Fibroblast of skin of left biceps (primary cell): ENCODE data around the gene CHCHD5.
"Not testable (repeated sequence)": the region's sequence is repeated elsewhere in the genome, so short reads cannot be mapped to it uniquely, and the experiment has no call there.

ENCODE experiments used
- DNase-seq, 2 experiments: peaks; one replicate each; pipeline ENCODE4 v3.0.0-alpha.2; 2013; ENCODE audit warnings: low read depth in 2 of 2

CHCHD5 gene

DNA sequence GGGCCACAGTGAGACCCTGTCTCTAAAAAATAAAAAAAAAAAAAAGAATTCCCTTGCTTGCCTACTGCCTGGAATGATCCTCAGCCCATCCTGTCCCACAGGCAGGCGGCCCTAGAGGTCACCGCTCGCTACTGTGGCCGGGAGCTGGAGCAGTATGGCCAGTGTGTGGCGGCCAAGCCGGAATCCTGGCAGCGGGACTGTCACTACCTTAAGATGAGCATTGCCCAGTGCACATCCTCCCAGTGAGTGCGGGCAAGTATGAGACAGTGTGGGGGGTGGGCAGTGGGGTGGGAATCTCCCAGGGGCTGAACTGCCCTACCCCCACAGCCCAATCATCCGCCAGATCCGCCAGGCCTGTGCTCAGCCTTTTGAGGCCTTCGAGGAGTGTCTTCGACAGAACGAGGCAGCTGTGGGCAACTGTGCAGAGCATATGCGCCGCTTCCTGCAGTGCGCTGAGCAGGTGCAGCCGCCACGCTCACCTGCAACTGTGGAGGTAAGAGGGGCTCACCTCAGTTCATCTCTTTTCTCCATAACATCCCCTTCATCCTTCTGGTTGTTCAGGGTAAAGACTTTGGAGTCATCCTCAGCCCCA, 1.6 kb downstream of the CHCHD5 start:
- DNase-seq, result no peak

DNA sequence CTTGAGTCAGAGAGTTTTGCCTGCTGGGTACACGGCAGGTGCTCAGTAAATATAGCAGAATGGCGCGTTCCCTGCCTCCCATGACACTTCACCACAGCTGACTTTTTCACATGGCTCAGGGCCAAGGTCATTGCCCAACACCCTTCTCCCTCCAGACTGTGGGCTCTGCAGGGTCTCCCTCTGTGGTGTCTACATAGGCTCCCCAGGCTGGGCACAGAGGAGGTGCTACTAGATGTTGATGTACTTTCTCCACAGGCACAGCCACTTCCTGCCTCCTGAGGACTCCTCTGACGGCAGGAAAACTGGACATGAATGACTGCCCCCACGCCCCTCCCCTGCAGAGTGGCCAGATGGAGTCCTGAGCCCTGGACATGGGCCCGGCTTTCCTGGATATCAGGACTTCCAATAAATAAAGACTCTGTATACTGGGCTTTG, 4.2 kb downstream of the CHCHD5 start:
- DNase-seq, result no peak

DNA sequence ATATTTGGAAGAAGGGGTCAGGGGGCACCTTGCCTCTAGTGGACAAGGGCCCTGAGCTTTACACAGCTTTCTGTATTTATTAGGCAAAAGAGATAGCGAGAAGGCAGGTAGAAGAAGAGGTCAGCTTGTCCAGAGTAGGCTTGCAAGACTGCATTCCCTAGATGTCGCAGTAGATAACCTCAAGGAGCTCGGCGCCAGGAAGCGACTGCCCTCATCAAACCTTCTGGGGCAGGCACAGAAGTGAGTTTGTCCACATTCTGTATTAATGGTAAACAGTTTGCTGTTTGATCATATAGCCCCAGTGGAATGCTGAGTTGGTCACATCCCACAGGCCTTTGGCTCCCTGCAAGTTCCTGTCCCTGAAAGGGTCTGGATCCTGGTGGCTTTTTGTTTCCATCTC, 7.0 kb downstream of the CHCHD5 start:
- no peak for DNase-seq

DNA sequence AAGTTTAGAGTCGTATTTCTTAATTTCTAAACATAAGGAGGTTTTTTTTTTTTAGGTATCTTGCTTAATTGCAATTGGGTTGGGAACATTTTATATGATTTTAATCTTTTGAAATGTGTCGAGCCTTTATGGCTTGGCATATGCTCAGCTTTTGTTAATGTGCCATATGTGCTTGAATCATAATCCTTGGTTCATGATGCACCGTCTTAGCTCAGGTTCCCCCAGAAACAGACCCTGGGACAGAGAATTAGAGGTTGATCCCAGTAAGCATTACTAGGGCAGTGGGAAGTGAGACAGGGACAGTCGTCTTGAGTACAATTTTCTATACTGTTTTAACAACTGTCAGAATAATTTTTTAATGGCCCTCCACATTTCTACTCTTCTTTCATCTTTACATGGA, 9.3 kb downstream of the CHCHD5 start:
- DNase-seq, result no peak

DNA sequence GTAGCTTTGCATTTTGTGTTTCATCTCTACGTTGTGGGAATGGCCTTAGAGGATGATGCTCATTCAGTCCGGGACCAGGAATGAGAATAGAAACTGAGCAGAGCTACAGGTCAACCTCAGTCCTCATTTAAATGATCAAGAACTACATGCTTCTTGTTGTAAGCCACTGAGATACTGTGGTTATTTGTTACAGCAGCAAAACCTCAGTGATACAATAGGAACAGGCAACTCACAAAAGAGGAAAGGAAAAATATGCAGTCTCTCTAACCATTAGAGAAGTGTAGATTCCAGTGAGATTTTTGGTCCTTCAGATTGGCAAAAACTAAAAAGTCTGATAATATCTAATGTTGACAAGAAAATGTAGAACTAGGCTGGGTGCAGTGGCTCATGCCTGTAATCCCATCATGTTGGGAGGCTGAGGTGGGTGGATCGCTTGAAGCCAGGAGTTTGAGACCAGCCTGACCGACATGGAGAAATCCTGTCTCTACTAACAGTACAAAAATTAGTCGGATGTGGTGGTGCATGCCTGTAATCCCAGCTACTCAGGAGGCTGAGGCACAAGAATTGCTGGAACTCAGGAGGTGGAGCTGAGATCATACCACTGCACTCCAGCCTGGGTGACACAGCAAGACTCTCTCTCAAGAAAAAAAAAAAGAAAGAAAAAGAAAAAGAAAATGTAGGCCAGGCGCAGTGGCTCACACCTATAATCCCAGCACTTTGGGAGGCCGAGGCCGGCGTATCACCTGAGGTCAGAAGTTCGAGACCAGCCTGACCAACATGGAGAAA, 13.3 kb downstream of the CHCHD5 start:
- no peak for DNase-seq

DNA sequence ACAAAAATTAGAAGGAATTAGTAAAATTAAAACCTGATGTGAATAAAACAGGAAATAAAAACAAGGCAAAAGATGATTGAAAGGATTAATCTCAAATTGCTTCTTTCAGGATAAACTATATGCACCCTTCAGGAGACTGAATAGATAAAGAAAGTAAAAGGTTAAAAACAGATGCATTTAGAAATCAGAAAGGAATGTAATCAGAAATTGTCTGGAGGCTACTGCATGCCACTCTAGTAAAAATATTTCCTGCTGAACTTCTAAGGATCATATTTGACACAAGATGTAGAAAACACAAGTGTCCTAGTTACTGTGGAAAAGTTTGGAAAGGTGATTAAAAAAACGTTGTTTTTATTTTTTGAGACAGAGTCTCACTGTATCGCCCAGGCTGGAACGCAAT, 16.2 kb downstream of the CHCHD5 start:
- DNase-seq, result no peak

DNA sequence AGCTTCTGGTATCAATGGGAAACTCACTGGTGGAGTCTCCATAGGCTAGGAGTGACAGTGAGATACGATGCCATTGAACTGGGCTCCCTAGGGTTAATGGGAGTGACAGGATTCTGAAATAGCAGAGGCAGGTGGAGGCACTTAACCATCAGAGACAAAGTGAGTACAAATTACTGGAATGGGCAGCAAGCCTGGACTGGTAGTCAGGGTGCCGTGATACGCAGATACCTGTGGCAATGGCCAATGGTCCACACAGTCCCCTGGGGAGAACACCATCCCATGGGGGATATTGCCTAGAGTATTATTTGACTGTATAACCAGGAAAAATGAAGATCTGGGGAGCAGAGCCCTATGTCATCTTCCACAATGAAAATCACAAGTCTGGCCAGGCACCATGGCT, 17.3 kb downstream of the CHCHD5 start:
- no peak for DNase-seq

DNA sequence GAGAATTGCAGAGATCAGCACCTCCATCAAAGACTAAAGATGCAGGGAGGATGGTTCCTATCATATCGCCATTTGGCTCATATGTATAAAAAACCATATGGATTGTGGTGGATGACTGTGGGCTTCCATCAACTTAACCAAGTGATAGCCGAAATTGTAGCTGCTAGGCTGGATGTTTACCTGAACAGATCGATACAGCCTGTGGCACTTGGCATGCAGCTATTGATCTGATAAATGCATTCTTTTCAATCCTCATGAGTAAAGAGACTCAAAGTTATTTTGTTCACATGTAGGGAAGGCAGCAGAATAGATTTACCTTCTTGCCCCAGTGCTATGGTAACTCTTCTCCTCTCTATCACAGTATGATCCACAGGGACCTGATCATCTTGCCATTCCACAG, 18.5 kb downstream of the CHCHD5 start:
- DNase-seq, result no peak

DNA sequence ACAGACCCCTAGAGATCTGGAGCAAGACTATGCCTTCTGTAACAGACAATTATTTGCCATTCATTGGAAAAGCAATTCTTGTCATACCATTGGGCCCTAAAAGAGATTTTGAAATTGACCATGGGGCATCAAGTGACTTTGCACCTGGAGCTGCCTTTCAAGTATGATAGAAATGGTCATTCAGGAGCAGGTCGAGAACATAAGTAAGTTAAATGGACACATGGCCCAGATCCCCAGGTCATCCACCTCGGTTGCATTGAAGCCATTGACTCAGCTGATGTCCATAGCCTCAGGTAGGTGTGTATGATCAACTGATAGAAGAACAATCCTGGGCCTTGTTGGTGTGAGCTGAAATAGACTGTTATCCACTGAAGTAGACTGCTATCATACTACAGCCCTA, 19.3 kb downstream of the CHCHD5 start:
- DNase-seq, result no peak

DNA sequence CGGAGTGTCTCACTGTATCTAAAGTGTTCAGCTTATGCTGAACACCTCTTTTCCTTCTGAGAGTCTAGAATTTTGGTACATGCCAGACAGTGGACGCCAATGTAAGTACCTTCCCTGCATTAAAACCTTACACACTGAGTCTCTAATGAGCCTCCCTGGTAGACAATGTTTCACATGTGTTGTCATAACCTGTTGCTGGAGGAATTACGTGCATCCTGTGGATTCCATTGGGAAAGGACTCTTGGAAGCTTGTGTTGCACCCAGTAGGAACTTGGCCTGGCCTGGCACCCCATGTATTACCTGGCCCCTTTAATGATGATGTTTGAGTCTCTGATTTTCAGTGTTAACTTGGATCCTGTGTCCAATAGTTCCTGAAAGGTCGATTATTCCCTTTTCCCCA, 20.5 kb downstream of the CHCHD5 start:
- no peak for DNase-seq

DNA sequence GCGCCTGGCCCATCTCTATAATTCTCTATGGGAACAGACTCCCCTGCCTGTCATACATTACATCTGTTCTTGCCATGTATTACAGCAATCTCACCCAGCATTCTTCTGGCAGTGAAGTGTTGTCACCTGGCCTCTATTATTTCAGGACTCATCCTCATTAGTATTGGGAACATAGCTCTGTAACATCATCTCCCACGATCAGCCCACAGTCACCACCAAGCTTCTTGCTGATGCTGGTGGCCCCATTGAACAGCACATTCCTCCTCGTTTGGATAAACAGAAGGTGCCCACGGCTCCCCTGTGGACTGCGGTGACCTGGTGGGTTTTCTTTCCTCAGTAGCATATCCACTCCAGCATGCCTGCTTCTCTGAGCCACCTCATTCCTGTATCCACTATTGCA, 21.5 kb downstream of the CHCHD5 start:
- no peak for DNase-seq

DNA sequence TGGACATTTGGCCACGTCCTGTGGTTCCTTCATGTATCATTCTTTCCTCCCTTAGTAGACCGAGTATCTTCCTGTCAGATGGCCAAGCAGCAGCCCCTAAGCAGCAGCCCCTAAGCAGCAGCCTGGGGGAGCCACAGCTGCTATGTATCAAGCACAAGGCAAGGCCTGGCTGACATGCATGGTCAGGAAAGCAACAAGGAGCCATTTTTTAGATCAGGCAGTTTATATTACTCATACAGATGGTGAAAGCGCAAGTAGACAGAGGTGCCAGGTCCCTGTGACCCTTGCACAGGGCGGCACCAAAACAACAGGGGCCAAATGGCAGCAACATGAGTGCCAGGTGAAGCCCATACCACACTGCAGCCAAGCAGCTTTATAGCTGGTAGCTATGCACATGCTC, 22.1 kb downstream of the CHCHD5 start:
- DNase-seq, result no peak

DNA sequence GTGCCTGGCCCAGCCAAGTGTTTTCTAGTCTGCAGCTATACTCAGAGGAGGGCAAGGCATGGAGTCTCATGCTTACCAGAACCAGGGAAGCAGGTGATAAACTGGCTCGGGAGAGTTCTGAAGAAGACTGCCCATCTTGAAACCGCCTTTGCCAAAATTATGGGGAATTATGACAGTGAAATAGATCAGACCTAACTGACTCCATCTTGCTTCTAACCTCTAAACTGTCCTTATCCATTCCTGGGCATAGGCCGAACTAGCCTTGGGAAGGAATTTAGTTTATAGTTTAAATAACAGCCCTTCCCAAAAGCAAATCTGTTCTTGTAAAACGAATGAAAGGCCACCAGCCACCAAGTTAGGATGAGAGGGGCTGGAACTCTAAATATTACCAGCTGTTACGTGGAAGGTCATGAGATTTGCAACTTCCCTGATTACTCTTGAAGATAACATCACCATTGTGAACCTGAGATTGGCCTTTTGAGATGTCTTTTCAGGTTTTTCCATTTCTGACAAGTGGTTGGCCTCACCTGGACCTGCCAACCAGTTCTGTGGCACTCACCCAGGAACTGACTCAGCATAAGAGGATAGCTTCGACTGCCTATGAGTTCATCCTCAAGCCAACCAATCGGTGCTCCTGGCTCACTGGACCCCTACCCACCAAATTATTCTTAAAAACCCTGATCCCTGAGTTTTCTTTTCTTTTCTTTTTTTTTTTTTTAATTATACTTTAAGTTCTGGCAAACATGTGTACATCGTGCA, 23.4 kb downstream of the CHCHD5 start:
- no peak for DNase-seq

DNA sequence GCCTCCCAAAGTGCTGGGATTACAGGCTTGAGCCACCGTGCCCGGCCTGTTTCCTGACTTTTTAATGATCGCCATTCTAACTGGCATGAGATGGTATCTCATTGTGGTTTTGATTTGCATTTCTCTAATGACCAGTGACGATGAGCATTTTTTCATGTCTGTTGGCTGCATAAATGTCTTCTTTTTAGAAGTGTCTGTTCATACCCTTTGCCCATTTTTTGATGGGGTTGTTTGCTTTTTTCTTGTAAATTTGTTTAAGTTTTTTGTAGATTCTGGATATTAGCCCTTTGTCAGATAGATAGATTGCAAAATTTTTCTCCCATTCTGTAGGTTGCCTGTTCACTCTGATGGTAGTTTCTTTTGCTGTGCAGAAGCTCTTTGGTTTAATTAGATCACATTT, 24.9 kb downstream of the CHCHD5 start:
- not testable (repeated sequence) for DNase-seq

DNA sequence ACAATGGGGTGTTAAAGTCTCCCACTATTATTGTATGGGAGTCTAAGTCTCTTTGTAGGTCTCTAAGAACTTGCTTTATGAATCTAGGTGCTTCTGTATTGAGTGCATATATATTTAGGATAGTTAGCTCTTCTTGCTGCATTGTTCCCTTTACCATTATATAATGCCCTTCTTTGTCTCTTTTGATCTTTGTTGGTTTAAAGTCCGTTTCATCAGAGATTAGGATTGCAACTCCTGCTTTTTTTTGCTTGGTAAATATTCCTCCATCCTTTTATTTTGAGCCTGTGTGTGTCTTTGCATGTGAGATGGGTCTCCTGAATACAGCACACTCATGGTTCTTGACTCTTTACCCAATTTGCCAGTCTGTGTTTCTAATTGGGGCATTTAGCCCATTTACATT, 27.9 kb downstream of the CHCHD5 start:
- not testable (repeated sequence) for DNase-seq

DNA sequence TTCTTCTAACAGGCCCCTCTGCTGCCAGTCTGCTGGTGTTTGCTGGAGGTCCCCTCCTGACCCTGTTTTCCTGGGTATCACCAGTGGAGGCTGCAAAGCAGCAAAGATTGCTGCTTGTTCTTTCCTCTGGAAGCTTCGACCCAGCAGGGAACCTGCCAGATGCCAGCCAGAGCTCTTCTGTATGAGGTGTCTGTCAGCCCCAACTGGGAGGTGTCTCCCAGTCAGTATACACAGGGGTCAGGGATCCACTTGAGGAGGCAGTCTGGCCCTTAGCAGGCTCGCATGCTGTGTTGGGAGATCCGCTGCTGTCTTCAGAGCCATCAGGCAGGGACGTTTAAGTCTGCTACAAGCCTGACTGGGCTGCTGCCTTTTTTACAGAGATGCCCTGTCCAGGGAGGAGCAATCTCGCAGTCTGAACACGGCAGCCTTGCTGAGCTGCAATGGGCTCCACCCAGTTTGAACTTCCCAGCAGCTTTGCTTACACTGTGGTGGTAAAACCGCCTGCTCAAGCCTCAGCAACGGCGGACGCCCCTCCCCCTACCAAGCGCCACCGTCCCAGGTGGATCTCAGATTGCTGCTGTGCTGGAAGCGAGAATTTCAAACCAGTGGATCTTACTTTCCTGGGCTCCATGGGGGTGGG, 29.9 kb downstream of the CHCHD5 start:
- no peak for DNase-seq

DNA sequence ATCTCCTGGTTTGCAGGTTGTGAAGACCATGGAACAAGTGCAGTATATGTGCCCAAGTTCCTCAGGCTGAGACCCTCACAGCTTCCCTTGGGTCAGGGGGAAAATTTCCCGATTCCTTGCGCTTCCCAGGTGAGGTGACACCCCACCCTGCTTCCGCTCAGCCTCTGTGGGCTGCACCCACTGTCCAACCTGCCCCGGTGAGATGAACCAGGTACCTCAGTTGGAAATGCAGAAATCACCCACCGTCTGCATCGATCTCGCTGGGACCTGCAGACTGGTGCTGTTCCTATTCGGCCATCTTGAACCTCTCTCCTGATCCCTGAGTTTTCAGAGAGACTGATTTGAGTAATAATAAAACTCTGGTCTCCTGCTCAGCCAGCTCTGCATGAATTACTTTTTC, 30.6 kb downstream of the CHCHD5 start:
- no peak for DNase-seq

DNA sequence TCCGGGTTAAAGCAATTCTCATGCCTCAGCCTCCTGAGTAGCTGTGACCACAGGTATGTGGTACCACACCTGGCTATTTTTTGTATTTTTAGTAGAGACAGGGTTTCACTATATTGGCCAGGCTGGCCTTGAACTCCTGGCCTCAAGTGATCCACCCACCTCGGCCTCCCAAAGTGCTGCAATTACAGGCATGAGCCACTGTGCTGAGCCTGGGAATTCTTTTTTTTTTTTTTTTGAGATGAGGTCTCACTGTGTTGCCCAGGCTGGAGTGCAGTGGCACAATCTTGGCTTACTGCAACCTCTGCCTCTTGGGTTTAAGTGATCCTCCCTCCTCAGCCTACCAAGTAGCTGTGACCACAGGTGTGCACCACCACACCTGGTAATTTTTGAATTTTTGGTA, 31.4 kb downstream of the CHCHD5 start:
- not testable (repeated sequence) for DNase-seq

DNA sequence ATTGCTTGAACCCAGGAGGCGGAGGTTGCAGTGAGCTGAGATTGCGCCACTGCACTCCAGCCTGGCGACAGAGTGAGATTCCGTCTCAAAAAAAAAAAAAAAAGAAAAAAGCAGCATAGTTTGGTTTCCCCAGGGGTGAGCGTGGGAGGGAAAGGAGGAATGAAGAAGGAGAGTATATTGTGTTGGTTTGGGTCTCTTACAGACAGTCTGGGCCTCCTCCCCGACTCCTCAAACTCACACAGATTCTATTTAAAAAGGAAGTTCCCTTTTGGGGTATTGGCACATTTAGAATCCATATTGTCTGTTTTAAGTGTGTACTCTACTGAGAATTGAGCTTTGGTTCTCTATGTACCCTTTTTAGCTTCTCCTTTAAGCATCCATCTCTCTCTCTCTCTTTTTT, 34.0 kb downstream of the CHCHD5 start:
- DNase-seq, result no peak

DNA sequence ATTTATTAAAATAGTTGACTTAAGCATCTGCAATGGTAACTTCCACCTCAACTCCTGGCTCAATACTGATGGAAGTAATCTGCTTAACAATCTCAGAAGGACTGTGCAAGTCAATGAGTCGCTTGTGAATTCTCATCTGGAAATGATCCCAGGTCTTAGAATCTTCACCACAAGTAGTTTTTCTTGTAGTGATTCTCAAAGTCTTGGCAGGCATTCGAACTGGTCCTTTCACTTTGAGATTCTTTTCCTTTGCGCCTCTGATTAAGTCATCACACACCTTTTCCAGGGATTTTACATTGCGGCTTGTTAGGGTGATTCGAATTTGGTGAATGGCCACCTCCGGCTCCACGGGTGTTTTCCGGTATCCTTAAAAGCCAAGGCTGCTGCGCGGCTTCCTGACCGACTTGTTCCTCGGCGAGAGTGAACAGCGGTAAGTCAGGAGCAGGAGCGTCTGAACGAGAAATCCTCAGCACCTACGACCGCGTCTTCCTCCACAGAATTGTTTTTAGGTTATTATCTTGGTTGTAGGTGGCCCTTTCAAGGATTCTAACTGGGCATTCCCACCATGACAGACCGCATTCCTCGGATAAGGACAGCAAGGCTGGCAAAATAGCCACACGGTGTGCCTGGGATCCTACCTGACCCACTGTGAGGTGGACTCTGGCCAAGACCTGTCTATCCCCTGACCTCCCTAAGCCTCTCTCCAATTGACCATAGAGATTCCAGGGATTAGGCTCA, 37.5 kb downstream of the CHCHD5 start:
- DNase-seq, result peak in 1 of 2 experiments; percentile 71

DNA sequence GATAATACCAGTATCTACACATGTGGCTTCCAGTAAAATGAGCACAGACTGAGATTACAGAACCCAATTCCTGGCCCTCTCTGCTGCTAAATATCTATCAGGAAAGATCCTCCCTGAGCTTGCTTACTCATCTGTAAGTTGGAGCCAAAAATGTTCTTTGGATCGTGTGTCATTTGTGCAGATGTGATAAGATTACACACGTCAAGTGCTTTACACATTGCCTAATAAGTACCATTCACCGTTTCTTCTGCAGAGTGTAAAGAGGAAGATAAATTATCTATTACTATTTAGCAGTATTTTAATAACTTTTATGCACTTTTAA, 38.1 kb downstream of the CHCHD5 start:
- DNase-seq, result peak; percentile 92
